ENCODE measurements around the gene CAMK2D. TPM values are rescaled to one million over a fixed set of nuclear protein-coding genes. Genes with fewer than 3 reads are reported as not detected.

The CAMK2D gene
- polyA plus RNA-seq, 2 of the 4 experiments (the other 2 are of a cell fraction): 19.1 to 59.9 TPM

DNA sequence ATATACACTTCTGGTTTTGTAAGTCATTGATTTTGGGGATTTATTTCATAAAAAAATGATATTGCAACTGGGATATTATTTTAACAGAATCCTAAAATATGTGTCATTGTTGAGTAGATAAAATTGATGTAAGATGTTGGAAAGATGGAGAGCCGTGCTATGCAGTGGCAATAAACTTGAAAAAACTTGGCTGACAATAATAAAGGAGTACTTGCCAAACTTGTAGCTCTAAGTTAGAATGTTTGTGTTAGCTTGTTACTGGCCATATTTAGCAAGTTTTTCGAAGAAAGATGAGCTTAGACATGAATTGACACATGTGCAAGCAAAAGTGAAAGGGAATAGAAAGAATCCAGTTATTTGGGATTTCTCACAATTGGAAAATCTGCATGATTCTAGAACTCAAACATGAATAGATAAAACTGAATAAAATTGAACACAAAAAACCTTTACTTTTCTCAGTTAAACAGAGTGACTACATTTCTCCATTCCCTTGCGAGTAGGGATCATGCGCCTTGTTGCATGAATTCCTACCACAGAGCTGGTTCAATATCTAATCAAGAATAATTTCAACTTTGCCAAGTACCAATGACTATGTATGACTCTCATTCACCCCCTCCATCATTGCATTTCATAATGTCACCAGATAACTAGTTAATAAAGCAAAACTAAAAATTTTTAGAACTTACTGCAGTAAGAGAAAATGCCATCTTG lies 327.8 kb downstream of the CAMK2D start:
- TF ChIP-seq RCOR1 (IDR thresholded peaks at IDR 0.05; ENCODE audit: low read depth, low read length) (no peak), TFCP2L1 (CRISPR knock-in tag; IDR thresholded peaks at IDR 0.05) (no peak), CHD2 (IDR thresholded peaks at IDR 0.05; ENCODE audit: low read length, partially characterized antibody) (no peak), CEBPB (IDR thresholded peaks at IDR 0.05) (no peak)
- ATAC-seq: no peak
- Histone ChIP-seq H3K27ac (no peak overlapping the region), H3K4me2 (no peak overlapping the region; the same call in 2 of the 3 replicates), H3K9me3 (no peaks in the 10 kb centered on the region), H3K4me3 (no peak overlapping the region), H3K4me1 (0 out of 3 replicates have a peak, but pooled peaks cover 3% of the 10 kb centered on the region)
- CTCF ChIA-PET: interaction anchor here (0.7 kb wide), 1 partner anchor 10 kb away, joined by 3 read pairs; no protein-coding TSS in a partner anchor
- WGBS (ENCODE audit: missing lambda C conversion rate): 76% methylated on average over 4 of the region's 4 CpGs
- no peak for DNase-seq (ENCODE audit: low read depth in 1 of 2, low spot score in 1 of 2)
- POLR2A ChIA-PET: no interaction called here
- FAIRE-seq: no peak

DNA sequence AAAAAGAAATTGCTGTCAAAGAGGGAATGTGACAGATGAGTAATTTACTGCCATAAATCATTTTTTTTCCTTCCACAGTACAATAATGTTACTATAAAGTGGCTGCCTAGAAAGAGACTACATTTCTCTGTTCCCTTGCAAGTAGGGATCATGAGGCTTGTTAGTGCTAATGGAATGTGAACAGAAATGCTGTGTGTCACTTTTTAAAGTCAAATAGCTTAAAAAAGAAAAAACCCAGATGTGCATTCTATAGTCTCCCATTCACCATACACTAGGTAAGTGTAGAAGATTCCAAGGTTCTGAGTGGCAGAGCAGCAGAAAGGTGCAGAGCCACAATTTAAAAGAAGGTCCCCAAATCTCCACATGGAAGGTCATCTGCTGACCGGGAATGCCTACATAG lies 328.4 kb downstream of the CAMK2D start:
- Histone ChIP-seq H3K4me3 (no peak overlapping the region), H3K9me3 (no peaks in the 10 kb centered on the region), H3K4me1 (0 out of 3 replicates have a peak, but pooled peaks cover 3% of the 10 kb centered on the region), H3K4me2 (no peak overlapping the region), H3K27ac (no peak overlapping the region)
- CTCF ChIA-PET: no interaction called here
- DNase-seq (ENCODE audit: low read depth in 1 of 2, low spot score in 1 of 2) (no peak), FAIRE-seq (no peak), ATAC-seq (no peak)
- TF ChIP-seq EP300 (IDR thresholded peaks at IDR 0.05): no peak
- TF ChIP-seq NFE2L2 (conservative IDR thresholded peaks at IDR 0.05; ENCODE audit: low read length): no peak
- TF ChIP-seq, protein P1, sequence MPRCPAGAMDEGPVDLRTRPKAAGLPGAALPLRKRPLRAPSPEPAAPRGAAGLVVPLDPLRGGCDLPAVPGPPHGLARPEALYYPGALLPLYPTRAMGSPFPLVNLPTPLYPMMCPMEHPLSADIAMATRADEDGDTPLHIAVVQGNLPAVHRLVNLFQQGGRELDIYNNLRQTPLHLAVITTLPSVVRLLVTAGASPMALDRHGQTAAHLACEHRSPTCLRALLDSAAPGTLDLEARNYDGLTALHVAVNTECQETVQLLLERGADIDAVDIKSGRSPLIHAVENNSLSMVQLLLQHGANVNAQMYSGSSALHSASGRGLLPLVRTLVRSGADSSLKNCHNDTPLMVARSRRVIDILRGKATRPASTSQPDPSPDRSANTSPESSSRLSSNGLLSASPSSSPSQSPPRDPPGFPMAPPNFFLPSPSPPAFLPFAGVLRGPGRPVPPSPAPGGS (IDR thresholded peaks at IDR 0.05): no peak
- 84% methylated on average over 1 of the region's 1 CpG for WGBS (ENCODE audit: missing lambda C conversion rate)
- POLR2A ChIA-PET: no interaction called here

DNA sequence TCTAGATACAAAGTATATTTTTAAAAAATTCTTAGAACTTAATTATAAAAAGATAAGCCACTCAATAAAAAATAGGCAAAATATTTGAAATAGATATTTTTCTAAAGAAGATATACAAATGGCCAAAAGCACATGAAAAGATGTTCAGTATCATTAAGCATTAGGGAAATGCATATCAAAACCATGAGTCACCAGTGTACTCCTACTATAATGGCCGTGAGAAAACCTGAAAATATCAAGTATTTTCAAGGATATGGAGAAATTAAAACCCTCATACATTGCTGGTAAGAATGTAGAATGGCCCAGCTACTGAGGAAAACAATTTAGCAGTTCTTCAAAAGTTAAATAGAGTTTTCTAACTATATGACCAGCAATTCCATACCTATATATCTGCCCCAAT lies 337.9 kb downstream of the CAMK2D start:
- H3K4me2 ChIP-seq: no peak overlapping the region
- DNase-seq (ENCODE audit: low read depth in 1 of 2, low spot score in 1 of 2): no peak
- H3K9me3 ChIP-seq: no peaks in the 10 kb centered on the region
- no peak for FAIRE-seq
- POLR2A ChIA-PET: no interaction called here
- no peak overlapping the region for H3K27ac ChIP-seq
- ATAC-seq: no peak
- WGBS (ENCODE audit: missing lambda C conversion rate): 43% methylated on average over 1 of the region's 1 CpG
- no peak for TF ChIP-seq NR3C1 (IDR thresholded peaks at IDR 0.05)
- TF ChIP-seq KDM1A (IDR thresholded peaks at IDR 0.05; ENCODE audit: low read depth): no peak
- TF ChIP-seq NPAS2 (CRISPR knock-in tag; IDR thresholded peaks at IDR 0.05; ENCODE audit: borderline replicate concordance): no peak
- TF ChIP-seq JUNB (IDR thresholded peaks at IDR 0.05): no peak
- TF ChIP-seq SREBF2 (IDR thresholded peaks at IDR 0.05): no peak
- TF ChIP-seq POLR2AphosphoS2 (conservative IDR thresholded peaks at IDR 0.05; ENCODE audit: low read length): no peak
- TF ChIP-seq, protein P2, sequence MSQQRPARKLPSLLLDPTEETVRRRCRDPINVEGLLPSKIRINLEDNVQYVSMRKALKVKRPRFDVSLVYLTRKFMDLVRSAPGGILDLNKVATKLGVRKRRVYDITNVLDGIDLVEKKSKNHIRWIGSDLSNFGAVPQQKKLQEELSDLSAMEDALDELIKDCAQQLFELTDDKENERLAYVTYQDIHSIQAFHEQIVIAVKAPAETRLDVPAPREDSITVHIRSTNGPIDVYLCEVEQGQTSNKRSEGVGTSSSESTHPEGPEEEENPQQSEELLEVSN (IDR thresholded peaks at IDR 0.05; ENCODE audit: borderline replicate concordance, low read depth): no peak
- TF ChIP-seq HOXB13 (CRISPR knock-in tag; IDR thresholded peaks at IDR 0.05; ENCODE audit: low read depth): no peak
- TF ChIP-seq, protein P3, sequence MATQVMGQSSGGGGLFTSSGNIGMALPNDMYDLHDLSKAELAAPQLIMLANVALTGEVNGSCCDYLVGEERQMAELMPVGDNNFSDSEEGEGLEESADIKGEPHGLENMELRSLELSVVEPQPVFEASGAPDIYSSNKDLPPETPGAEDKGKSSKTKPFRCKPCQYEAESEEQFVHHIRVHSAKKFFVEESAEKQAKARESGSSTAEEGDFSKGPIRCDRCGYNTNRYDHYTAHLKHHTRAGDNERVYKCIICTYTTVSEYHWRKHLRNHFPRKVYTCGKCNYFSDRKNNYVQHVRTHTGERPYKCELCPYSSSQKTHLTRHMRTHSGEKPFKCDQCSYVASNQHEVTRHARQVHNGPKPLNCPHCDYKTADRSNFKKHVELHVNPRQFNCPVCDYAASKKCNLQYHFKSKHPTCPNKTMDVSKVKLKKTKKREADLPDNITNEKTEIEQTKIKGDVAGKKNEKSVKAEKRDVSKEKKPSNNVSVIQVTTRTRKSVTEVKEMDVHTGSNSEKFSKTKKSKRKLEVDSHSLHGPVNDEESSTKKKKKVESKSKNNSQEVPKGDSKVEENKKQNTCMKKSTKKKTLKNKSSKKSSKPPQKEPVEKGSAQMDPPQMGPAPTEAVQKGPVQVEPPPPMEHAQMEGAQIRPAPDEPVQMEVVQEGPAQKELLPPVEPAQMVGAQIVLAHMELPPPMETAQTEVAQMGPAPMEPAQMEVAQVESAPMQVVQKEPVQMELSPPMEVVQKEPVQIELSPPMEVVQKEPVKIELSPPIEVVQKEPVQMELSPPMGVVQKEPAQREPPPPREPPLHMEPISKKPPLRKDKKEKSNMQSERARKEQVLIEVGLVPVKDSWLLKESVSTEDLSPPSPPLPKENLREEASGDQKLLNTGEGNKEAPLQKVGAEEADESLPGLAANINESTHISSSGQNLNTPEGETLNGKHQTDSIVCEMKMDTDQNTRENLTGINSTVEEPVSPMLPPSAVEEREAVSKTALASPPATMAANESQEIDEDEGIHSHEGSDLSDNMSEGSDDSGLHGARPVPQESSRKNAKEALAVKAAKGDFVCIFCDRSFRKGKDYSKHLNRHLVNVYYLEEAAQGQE (IDR thresholded peaks at IDR 0.05): no peak
- no peak for TF ChIP-seq HOXA7 (CRISPR knock-in tag; IDR thresholded peaks at IDR 0.05)
- TF ChIP-seq MAFK (IDR thresholded peaks at IDR 0.05; ENCODE audit: partially characterized antibody): no peak
- TF ChIP-seq, protein P4, sequence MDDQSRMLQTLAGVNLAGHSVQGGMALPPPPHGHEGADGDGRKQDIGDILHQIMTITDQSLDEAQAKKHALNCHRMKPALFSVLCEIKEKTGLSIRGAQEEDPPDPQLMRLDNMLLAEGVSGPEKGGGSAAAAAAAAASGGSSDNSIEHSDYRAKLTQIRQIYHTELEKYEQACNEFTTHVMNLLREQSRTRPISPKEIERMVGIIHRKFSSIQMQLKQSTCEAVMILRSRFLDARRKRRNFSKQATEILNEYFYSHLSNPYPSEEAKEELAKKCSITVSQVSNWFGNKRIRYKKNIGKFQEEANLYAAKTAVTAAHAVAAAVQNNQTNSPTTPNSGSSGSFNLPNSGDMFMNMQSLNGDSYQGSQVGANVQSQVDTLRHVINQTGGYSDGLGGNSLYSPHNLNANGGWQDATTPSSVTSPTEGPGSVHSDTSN (IDR thresholded peaks at IDR 0.05): no peak
- TF ChIP-seq, protein P1 (IDR thresholded peaks at IDR 0.05): no peak
- no peak for TF ChIP-seq JUN (IDR thresholded peaks at IDR 0.05)
- no peak for TF ChIP-seq MYC (IDR thresholded peaks at IDR 0.05; ENCODE audit: borderline replicate concordance, low read length)
- no peaks in the 10 kb centered on the region for H3K4me1 ChIP-seq
- CTCF ChIA-PET: no interaction called here
- no peak overlapping the region for H3K4me3 ChIP-seq

Measured in A549 (cell line).